Measurements from ENCODE around the gene BMPR2. TPM values are rescaled to one million over a fixed set of nuclear protein-coding genes. Genes with fewer than 3 reads are reported as not detected.
"Not testable (repeated sequence)": the region's sequence is repeated elsewhere in the genome, so short reads cannot be mapped to it uniquely, and the experiment has no call there.

The BMPR2 gene
- total RNA-seq, 3 donors from 2014 or later: 48.8 to 70.4 (median 63.2) TPM

GRCh38 chr2:202577250-202578183, 201.4 kb downstream of the BMPR2 start:
- DNase-seq (ENCODE audit: low spot score in 2 of 2): no peak
- TF ChIP-seq POLR2AphosphoS5 (IDR thresholded peaks at IDR 0.05) (no peak), POLR2A (IDR thresholded peaks at IDR 0.05) (no peak)
- TF ChIP-seq, protein P1, sequence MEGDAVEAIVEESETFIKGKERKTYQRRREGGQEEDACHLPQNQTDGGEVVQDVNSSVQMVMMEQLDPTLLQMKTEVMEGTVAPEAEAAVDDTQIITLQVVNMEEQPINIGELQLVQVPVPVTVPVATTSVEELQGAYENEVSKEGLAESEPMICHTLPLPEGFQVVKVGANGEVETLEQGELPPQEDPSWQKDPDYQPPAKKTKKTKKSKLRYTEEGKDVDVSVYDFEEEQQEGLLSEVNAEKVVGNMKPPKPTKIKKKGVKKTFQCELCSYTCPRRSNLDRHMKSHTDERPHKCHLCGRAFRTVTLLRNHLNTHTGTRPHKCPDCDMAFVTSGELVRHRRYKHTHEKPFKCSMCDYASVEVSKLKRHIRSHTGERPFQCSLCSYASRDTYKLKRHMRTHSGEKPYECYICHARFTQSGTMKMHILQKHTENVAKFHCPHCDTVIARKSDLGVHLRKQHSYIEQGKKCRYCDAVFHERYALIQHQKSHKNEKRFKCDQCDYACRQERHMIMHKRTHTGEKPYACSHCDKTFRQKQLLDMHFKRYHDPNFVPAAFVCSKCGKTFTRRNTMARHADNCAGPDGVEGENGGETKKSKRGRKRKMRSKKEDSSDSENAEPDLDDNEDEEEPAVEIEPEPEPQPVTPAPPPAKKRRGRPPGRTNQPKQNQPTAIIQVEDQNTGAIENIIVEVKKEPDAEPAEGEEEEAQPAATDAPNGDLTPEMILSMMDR (IDR thresholded peaks at IDR 0.05): no peak
- no peaks in the 10 kb centered on the region for H3K9me3 ChIP-seq
- intact Hi-C loops (cut with DNase I; ENCODE audit: low total_unique reads): no loop called here
- H3K4me3 ChIP-seq: no peak overlapping the region
- no peak overlapping the region for H3K27ac ChIP-seq
- no peaks in the 10 kb centered on the region for H3K36me3 ChIP-seq
- H3K27me3 ChIP-seq: no peaks in the 10 kb centered on the region
- H3K4me1 ChIP-seq: no peaks in the 10 kb centered on the region

DNA sequence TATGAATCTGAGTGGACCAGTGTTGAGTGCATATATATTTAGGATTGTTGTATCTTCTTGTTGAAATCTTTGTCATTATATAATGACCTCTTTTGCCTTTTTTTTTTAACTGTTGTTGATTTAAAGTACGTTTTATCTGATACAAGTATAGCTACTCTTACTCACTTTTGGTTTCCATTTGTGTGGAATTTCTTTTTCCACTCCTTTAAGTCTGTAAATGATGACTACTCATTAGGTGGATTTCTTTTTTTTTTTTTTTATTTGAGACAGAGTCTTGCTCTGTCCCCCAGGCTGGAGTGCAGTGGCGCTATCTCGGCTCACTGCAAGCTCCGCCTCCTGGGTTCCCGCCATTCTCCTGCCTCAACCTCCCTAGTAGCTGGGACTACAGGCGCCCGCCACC, 206.7 kb downstream of the BMPR2 start:
- H3K36me3 ChIP-seq; DNase-seq (ENCODE audit: low spot score in 2 of 2); intact Hi-C loops (cut with DNase I; ENCODE audit: low total_unique reads): not testable (repeated sequence)

GRCh38 chr2:202583709-202584219, 207.6 kb downstream of the BMPR2 start:
- DNase-seq (ENCODE audit: low spot score in 2 of 2): no peak
- H3K4me3 ChIP-seq: no peak overlapping the region
- H3K9me3 ChIP-seq: no peaks in the 10 kb centered on the region
- TF ChIP-seq POLR2AphosphoS5 (IDR thresholded peaks at IDR 0.05) (no peak), POLR2A (IDR thresholded peaks at IDR 0.05) (no peak)
- TF ChIP-seq, protein P1 (IDR thresholded peaks at IDR 0.05): no peak
- H3K27me3 ChIP-seq: no peaks in the 10 kb centered on the region
- no peaks in the 10 kb centered on the region for H3K36me3 ChIP-seq
- H3K27ac ChIP-seq: no peak overlapping the region
- no peaks in the 10 kb centered on the region for H3K4me1 ChIP-seq
- intact Hi-C loops (cut with DNase I; ENCODE audit: low total_unique reads): no loop called here

More for the DNA sequence above, 206.7 kb downstream of the BMPR2 start:
- not testable (repeated sequence) for H3K4me3 ChIP-seq, H3K27me3 ChIP-seq, H3K4me1 ChIP-seq, H3K9me3 ChIP-seq, H3K27ac ChIP-seq

DNA sequence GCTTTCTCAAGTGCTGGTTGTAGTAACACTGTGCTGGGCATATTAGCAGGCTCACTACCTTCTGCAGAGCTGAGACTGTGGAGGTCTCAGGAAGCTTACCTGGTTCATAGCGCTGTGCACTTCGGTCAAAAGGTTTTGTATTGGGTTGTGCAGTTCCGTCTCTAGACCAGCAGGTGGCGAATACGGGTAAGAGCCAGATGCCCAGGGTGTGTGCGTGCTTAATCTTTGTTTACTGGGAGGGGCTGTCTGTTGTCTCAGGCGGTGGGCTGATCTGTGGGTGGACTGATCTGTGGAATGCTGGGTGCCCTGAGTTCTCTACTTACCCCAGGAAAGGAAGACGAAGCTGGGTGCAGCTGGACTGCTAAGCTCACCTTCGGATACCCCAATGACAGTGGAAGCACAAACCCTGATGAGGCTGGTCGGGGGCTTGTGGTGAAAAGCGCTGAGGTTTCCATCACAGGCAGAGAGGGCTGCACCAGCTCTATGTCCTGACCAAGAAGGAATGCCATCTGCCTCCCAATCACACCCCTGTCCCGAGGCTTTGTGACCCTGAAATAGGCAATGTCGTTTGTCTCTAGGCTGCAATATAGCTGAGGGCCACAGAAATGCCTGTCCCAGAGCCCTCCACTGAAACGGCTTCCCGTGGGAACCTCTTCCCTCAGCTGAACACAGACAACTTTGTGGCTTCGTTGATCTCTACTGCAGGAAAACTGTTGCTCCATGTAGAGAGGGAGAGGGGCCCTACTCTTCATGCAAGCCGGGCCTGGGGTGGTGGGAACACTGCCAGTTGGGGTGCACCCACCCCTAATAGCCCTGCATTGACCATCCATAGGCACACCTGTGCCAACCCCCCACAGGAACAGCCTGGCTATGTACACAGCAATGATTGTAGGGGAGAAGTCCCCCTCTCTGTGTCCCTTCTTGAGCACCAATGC, 212.8 kb downstream of the BMPR2 start:
- Histone ChIP-seq H3K27me3 (no peaks in the 10 kb centered on the region), H3K4me3 (peak overlapping the region; percentile 7 to 57 (median 11)), H3K27ac (no peak overlapping the region), H3K9me3 (no peaks in the 10 kb centered on the region), H3K36me3 (no peaks in the 10 kb centered on the region), H3K4me1 (no peaks in the 10 kb centered on the region)
- intact Hi-C loops (cut with DNase I; ENCODE audit: low total_unique reads): no loop called here
- no peak for TF ChIP-seq POLR2A (IDR thresholded peaks at IDR 0.05)
- TF ChIP-seq, protein P1 (IDR thresholded peaks at IDR 0.05): peak; percentile 78 to 92 (median 89)
- no peak for TF ChIP-seq POLR2AphosphoS5 (IDR thresholded peaks at IDR 0.05)
- peak in 1 of 2 donors; percentile 24 for DNase-seq (ENCODE audit: low spot score in 2 of 2)

GRCh38 chr2:202589582-202589949, 213.4 kb downstream of the BMPR2 start:
- H3K27me3 ChIP-seq: no peaks in the 10 kb centered on the region
- TF ChIP-seq POLR2A (IDR thresholded peaks at IDR 0.05) (no peak), POLR2AphosphoS5 (IDR thresholded peaks at IDR 0.05) (no peak)
- TF ChIP-seq, protein P1 (IDR thresholded peaks at IDR 0.05): no peak
- no peak overlapping the region for H3K4me3 ChIP-seq
- no peaks in the 10 kb centered on the region for H3K4me1 ChIP-seq
- intact Hi-C loops (cut with DNase I; ENCODE audit: low total_unique reads): no loop called here
- DNase-seq (ENCODE audit: low spot score in 2 of 2): no peak
- H3K9me3 ChIP-seq: no peaks in the 10 kb centered on the region
- H3K36me3 ChIP-seq: no peaks in the 10 kb centered on the region
- H3K27ac ChIP-seq: no peak overlapping the region

Data from breast epithelium (tissue), 4 donors.